ENCODE results near the gene EEF2.

EEF2 gene

DNA sequence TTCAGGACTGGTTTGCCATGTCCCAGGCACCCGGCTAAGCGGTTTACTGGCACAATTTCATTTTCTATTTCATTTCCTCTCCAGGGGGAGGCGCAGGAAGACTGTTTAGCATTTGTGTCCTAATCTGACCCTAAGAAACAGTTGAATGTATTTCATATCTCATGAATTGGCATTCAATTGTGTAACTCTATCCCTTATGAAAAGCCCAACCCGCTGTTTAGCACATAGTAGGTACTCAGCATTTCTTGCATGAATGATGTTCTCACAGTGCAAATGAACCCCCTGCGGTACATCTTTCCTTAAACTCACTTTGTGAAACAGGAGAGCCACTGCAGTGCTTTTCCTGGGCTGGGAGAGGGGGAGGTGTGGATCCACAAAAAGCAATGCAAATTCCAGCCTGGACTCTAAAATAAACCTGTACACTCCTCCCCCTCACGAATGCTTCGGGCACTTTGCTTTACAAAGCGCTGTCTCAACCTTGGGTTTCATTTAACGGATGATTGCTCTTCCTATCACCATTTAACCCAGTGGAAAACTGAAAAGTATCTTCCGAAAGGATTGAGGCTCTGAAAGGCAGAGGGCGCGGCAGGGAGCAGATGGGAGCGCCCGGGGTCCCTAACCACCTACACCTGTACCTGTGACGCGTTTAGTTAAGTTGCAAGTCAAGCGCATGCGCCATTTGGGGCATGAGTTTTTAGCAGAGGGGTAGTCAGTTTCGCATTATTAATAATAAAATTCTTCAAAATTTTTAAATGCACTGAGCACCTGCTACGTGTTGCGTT lies 1.2 kb upstream of the EEF2 start:
- in situ Hi-C loops (cut with MboI; ENCODE audit: low sequenced_read_pairs): no loop called here

DNA sequence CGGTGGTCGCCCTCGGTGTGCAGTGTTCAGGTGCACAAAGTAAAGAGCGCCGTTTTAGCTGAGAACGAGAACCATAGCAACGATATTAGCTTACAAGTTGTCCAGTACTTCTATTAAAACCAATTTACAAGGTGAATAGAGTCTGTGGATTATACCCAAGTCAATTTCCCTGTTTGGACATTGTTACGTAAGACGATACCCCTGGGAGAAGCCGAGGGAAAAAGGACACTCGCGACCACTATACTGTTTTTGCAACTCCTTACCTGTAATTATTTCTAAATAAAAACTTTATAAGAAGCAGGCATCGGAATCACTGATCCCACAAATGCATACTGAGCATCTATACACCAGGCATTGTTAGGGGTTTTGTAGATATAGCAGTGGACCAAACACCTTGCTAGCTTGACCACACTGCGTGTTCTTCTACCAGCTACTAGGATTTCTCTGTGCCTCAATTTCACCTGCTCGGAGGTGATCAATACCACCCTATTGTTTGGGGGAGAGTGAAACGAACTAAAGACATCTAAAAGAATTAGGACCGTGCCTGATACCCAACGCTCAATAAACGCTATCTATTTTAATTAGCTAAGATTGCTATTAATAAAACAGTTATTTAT lies 488 bp upstream of the EEF2 start:
- in situ Hi-C loops (cut with MboI; ENCODE audit: low sequenced_read_pairs): no loop called here

GRCh38 chr19:3984584-3984907 lies 717 bp downstream of the EEF2 start:
- in situ Hi-C loops (cut with MboI; ENCODE audit: low sequenced_read_pairs): no loop called here

DNA sequence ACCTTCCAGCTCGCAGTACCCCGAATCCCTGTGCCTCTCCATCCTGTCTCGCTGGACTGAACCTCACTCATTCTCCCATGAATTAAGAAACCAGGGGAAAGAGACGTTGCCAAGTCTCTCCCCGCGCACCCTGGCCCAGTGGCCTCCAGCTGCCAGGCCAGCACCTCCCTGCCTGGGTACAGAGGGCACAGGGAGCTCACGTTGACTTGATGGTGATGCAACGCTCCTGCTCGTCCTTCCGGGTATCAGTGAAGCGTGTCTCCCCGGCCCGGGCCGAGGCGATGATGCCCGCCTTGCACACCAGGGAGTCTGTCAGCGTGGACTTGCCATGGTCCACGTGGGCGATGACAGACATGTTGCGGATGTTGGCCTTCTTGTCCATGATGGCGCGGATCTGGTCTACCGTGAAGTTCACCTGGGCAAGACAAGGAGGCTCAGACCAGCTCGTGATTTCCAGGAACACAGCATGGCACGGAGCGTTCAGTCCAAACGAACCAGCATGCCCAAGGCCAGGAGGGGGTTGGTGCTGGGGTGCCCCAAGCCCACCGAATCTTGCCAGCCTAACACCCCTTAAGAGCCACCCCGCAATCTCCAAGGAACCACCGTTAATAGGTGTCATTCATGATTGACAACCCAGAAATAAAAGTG lies 1.2 kb downstream of the EEF2 start:
- in situ Hi-C loops (cut with MboI; ENCODE audit: low sequenced_read_pairs): no loop called here

GRCh38 chr19:3983542-3983914 lies 1.7 kb downstream of the EEF2 start:
- in situ Hi-C loops (cut with MboI; ENCODE audit: low sequenced_read_pairs): no loop called here

- in situ Hi-C loops (cut with MboI; ENCODE audit: low sequenced_read_pairs): no loop called here
Observed at GRCh38 chr19:3982701-3983541, 2.3 kb downstream of the EEF2 start.

DNA sequence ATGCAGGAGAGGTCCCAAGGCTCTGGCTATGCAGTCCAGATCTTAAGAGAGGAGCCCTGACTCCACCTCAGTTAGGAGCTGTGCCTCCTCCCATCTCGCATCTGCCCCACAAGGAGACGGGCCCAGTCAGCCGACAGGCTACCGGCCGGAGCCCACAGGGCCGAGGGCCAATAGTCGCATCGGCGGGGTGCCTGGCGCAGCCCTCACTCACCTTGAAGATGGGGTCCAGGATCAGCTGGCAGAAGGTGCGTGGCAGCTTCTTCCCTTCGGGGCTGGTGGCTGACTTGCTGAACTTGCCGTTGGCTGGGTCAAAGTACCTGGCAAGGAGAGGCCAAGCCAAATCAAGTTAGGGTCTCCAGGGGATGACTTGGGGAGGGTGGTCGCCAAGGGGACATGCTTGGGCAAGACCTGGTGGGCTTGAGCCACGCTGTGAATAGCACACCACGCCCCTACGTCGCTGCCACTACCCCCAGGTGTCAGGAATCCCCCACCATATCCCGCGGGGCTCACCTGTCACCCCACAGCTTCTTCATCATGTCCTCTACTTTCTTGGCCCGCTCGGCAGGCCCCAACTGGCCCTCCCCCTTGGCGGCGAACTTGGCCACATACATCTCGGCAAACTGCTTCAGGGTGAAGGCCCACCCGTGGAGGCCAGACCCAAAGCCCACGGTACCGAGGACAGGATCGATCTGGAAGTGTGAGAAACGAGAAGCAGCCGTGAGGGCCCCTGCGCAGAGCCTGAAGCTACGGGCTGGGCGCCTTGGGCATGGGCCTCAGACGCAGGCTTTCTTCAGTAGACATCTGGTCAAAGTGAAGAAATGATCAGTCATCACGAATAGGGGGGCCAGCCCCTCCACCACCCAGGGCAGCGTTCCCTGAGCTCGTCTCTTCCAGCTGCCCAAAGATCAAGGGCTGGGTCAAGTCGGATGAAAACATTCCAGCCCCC lies 3.3 kb downstream of the EEF2 start:
- in situ Hi-C loops (cut with MboI; ENCODE audit: low sequenced_read_pairs): no loop called here

- in situ Hi-C loops (cut with MboI; ENCODE audit: low sequenced_read_pairs): no loop called here
Observed at GRCh38 chr19:3981373-3981735, 3.9 kb downstream of the EEF2 start.

DNA sequence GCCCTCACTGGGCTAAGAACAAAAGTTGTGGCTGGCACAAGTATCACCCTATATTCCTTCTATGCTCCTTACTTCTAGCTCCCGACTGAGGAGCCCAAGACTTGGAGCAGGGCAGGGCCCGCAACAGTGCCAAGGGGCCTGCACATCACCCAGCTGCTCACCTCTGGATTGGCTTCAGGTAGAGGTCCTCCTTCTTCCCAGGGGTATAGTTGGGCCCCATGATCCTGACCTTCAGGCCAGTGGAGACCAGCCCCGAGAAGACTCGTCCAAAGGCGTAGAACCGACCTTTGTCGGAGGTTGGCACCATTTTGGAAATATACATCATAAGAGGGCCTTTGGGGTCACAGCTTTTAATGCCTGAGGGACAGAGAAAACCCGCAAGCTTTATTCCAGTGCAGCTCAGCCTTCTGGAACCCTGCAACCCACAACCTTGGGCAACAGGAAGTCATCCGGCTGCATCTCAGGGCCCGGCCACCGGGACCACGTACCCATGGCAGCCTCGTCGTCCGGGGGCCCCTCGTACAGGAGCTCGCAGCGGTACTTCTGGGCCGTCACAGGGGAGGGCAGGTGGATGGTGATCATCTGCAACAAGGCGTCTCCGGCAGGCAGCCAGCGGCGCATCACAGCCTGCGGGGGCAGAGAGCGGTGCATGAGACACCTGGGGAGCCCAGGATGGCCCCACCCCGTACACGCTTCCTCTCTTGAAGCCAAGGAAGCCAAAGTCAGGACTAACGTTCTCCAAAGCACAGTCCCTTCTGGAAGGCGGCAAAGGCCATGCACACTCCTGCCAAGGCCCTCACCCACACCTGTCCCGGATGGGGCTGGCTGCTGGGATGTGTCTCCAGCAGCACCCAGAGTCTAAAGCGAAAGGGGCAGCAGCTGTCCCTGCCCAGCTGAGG lies 4.7 kb downstream of the EEF2 start:
- in situ Hi-C loops (cut with MboI; ENCODE audit: low sequenced_read_pairs): no loop called here

- in situ Hi-C loops (cut with MboI; ENCODE audit: low sequenced_read_pairs): no loop called here
Observed at GRCh38 chr19:3979674-3980352, 5.5 kb downstream of the EEF2 start.

DNA sequence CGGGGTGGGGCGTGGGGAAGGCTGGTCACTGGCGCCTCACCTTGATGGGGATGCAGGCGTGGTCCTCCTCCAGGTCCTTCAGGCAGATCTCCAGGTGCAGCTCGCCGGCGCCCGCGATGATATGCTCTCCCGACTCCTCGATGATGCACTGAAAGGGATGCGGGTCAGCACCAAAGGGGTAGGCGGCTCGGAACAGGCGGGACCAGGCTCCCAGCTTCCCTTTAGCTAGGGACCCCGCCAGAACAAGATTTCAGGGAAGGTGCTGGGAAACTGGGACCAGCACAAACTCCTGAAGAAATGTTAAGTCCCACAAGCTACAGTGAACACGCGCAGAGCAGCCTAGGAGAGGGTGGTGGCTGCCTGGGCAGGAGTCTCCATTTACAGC lies 6.0 kb downstream of the EEF2 start:
- in situ Hi-C loops (cut with MboI; ENCODE audit: low sequenced_read_pairs): no loop called here

GRCh38 chr19:3978145-3978544 lies 7.1 kb downstream of the EEF2 start:
- in situ Hi-C loops (cut with MboI; ENCODE audit: low sequenced_read_pairs): no loop called here

DNA sequence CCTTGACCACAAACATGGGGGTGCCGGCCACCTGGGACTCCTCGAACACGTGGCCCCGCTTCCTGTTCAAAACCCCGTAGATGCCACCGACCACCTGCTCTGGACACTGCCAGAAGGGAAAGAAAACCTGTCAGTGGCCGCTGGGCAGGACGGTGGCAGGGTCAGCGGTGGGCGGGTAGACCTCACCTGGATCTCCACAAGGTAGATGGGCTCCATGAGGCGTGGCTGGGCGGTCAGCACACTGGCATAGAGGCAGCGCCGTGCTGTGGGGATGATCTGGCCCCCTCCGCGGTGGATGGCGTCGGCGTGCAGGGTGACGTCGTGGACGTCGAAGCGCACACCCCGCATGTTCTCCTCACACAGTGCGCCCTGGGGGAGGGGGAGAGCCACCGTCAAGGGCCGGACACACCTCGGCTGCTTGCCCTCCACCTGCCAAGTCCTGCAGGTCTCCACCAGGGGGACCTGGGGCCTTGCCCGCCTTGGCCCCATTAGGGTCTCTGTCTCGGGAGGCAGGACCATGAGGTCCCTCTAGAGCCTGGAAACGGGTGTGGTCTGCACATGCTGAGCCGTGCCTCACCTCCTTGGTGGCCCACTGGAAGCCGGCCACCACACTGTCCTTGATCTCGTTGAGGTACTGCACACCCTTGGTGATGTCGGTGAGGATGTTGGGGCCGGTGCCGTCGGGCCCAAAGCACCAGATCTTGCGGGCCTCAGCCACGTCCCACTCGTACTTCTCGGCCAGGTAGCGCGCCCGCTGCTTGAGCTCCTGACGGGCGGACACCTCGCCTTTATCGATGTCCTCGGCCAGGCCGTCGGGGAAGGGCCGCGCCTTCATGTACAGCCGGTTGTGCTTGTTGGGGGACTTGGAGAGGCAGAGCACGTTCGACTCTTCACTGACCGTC lies 7.8 kb downstream of the EEF2 start:
- in situ Hi-C loops (cut with MboI; ENCODE audit: low sequenced_read_pairs): no loop called here

- in situ Hi-C loops (cut with MboI; ENCODE audit: low sequenced_read_pairs): no loop called here
Observed at GRCh38 chr19:3976495-3977241, 8.6 kb downstream of the EEF2 start.

- in situ Hi-C loops (cut with MboI; ENCODE audit: low sequenced_read_pairs): no loop called here
Observed at GRCh38 chr19:3975637-3976087, 9.6 kb downstream of the EEF2 start.

DNA sequence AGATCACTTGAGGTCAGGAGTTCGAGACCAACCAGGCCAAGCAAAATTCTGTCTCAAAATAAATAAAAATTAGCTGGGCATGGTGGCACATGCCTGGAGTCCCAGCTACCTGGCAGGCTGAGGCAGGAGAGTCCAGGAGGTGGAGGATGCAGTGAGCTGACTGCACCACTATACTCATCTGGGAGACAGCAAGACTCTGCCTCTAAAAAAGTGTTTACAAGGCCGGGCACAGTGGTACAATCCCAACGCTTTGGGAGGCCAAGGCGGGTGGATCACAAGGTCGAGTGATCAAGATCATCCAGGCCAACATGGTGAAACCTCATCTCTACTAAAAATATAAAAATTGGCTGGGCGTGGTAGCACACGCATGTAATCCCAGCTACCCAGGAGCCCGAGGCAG lies 10.1 kb downstream of the EEF2 start:
- in situ Hi-C loops (cut with MboI; ENCODE audit: low sequenced_read_pairs): no loop called here
